ENCODE measurements around the gene MYLK. TPM values are rescaled to one million over a fixed set of nuclear protein-coding genes. Genes with fewer than 3 reads are reported as not detected.

The MYLK gene
- polyA plus RNA-seq, 3 donors, result 0.35 to 1.3 (median 0.51) TPM

- H3K79me2 ChIP-seq (ENCODE audit: insufficient read depth, low read length), result no peaks in the 10 kb centered on the region
- intact Hi-C loops (cut with micrococcal nuclease), result no loop called here
- no peak overlapping the region for H3K9ac ChIP-seq (ENCODE audit: insufficient read depth, low read length, poor library complexity, severe bottlenecking)
- no peak overlapping the region for H3K4me3 ChIP-seq (replicated peaks in 1 of 3; ENCODE audit: low read depth in 2 of 3, low read length in 3 of 3)
- Mint-ChIP-seq H3K4me1 (peaks cover 3% of the 10 kb centered on the region), H3K36me3 (no peaks in the 10 kb centered on the region), H3K27ac (no peak overlapping the region), H3K4me3 (no peak overlapping the region), H3K9me3 (peaks cover 0 to 2% (median 0%) of the 10 kb centered on the region in 7 donors), H3K27me3 (ENCODE audit: low read depth in 3 of 3) (peaks cover 0 to 6% (median 2%) of the 10 kb centered on the region in 3 donors)
- WGBS (ENCODE audit: insufficient coverage), result no CpG with 5 or more reads among the region's 1 CpG
- no peak for TF ChIP-seq CTCF (IDR thresholded peaks at IDR 0.05)
- H3K36me3 ChIP-seq (replicated peaks in 1 of 2; ENCODE audit: control insufficient read depth in 1 of 2, insufficient read depth in 2 of 2, low read length in 2 of 2), result no peaks in the 10 kb centered on the region
- no peaks in the 10 kb centered on the region for H3K4me1 ChIP-seq (ENCODE audit: control insufficient read depth in 1 of 2, insufficient read depth in 2 of 2, low read length in 2 of 2)
- H3K27ac ChIP-seq (ENCODE audit: low read depth in 1 of 2, low read length in 2 of 2), result no peak overlapping the region
- no peaks in the 10 kb centered on the region for H4K20me1 ChIP-seq (ENCODE audit: insufficient read depth, low read length)
- H3K9me3 ChIP-seq (replicated peaks in 1 of 2; ENCODE audit: control insufficient read depth in 1 of 2, insufficient read depth in 1 of 2, low read length in 2 of 2), result no peaks in the 10 kb centered on the region
- H2AFZ ChIP-seq (ENCODE audit: insufficient read depth, low read depth, low read length, poor library complexity, severe bottlenecking), result no peak overlapping the region
- no peak overlapping the region for H3K4me2 ChIP-seq (replicated peaks; ENCODE audit: extremely low read depth, low read length, poor library complexity, severe bottlenecking)
- no peaks in the 10 kb centered on the region for H3K27me3 ChIP-seq (ENCODE audit: control insufficient read depth in 2 of 2, insufficient read depth in 2 of 2, low read length in 2 of 2)
- no peak for DNase-seq
These were observed 101.0 kb downstream of the MYLK start for GRCh38 chr3:123783050-123783689.

- H3K36me3 ChIP-seq (replicated peaks in 1 of 2; ENCODE audit: control insufficient read depth in 1 of 2, insufficient read depth in 2 of 2, low read length in 2 of 2), result no peaks in the 10 kb centered on the region
- H3K27ac ChIP-seq (ENCODE audit: low read depth in 1 of 2, low read length in 2 of 2), result no peak overlapping the region
- no peaks in the 10 kb centered on the region for H3K9me3 ChIP-seq (replicated peaks in 1 of 2; ENCODE audit: control insufficient read depth in 1 of 2, insufficient read depth in 1 of 2, low read length in 2 of 2)
- Mint-ChIP-seq H3K27ac (no peak overlapping the region), H3K36me3 (no peaks in the 10 kb centered on the region), H3K4me3 (no peak overlapping the region), H3K4me1 (peaks cover 3% of the 10 kb centered on the region), H3K9me3 (peaks cover 0 to 2% (median 0%) of the 10 kb centered on the region in 7 donors), H3K27me3 (ENCODE audit: low read depth in 3 of 3) (peaks cover 0 to 6% (median 0%) of the 10 kb centered on the region in 3 donors)
- H3K27me3 ChIP-seq (ENCODE audit: control insufficient read depth in 2 of 2, insufficient read depth in 2 of 2, low read length in 2 of 2), result no peaks in the 10 kb centered on the region
- intact Hi-C loops (cut with micrococcal nuclease), result no loop called here
- no peak for TF ChIP-seq CTCF (IDR thresholded peaks at IDR 0.05)
- H3K79me2 ChIP-seq (ENCODE audit: insufficient read depth, low read length), result no peaks in the 10 kb centered on the region
- no peaks in the 10 kb centered on the region for H4K20me1 ChIP-seq (ENCODE audit: insufficient read depth, low read length)
- DNase-seq, result no peak
- H3K9ac ChIP-seq (ENCODE audit: insufficient read depth, low read length, poor library complexity, severe bottlenecking), result no peak overlapping the region
- no CpG with 5 or more reads among the region's 4 CpGs for WGBS (ENCODE audit: insufficient coverage)
- H3K4me3 ChIP-seq (replicated peaks in 1 of 3; ENCODE audit: low read depth in 2 of 3, low read length in 3 of 3), result no peak overlapping the region
- no peak overlapping the region for H2AFZ ChIP-seq (ENCODE audit: insufficient read depth, low read depth, low read length, poor library complexity, severe bottlenecking)
- no peaks in the 10 kb centered on the region for H3K4me1 ChIP-seq (ENCODE audit: control insufficient read depth in 1 of 2, insufficient read depth in 2 of 2, low read length in 2 of 2)
- no peak overlapping the region for H3K4me2 ChIP-seq (replicated peaks; ENCODE audit: extremely low read depth, low read length, poor library complexity, severe bottlenecking)
These were observed 101.6 kb downstream of the MYLK start for GRCh38 chr3:123782488-123782887.

Data from CD14-positive monocyte (primary cell).